Peyer's patch (tissue), 4 donors: ENCODE measurements around the gene ZFHX2. TPM values are rescaled to one million over a fixed set of nuclear protein-coding genes. Genes with fewer than 3 reads are reported as not detected.

Experiments
- DNase-seq, 3 donors: peaks; one replicate each; pipeline ENCODE4 v3.0.0-alpha.2; 2017 to 2019
- H3K27ac ChIP-seq, 4 donors: fragments of 200-600 bp; sonication (generic); one replicate each; pipeline ENCODE4 v1.5.1; 2016 to 2019
- H3K27me3 ChIP-seq, 2 donors: fragments of 200-600 bp; sonication (generic); one replicate each; pipeline ENCODE4 v1.5.1; 2019
- H3K36me3 ChIP-seq, 3 donors: fragments of 200-600 bp; sonication (generic); one replicate each; pipeline ENCODE4 v1.5.1; 2016 to 2019
- H3K4me1 ChIP-seq, 4 donors: fragments of 200-600 bp; sonication (generic); one replicate each; pipeline ENCODE4 v1.5.1; 2016 to 2019
- H3K4me3 ChIP-seq, 4 donors: fragments of 200-600 bp; sonication (generic); 1 replicate in 3 of 4; 2 replicates in 1 of 4; pipeline ENCODE4 v1.5.1; 2016 to 2019; ENCODE audit warnings: mild to moderate bottlenecking in 1 of 4
- H3K9me3 ChIP-seq, 4 donors: fragments of 200-600 bp; sonication (generic); one replicate each; pipeline ENCODE4 v1.5.1; 2016 to 2019; ENCODE audit warnings: mild to moderate bottlenecking in 1 of 4
- CTCF ChIP-seq, 6 experiments: fragments of 450-650 bp in 4 of 6; fragments of 200-600 bp in 2 of 6; sonication (generic) in 1 of 6; IDR thresholded peaks; one replicate each; pipeline ENCODE4 v1.5.1; 2017 to 2019; ENCODE audit warnings: antibody characterized with exemption in 6 of 6, mild to moderate bottlenecking in 3 of 6, moderate library complexity in 1 of 6
- POLR2A ChIP-seq, 2 donors: fragments of 450-650 bp; IDR thresholded peaks; one replicate each; pipeline ENCODE4 v1.5.1; 2017; ENCODE audit warnings: antibody characterized with exemption in 2 of 2, mild to moderate bottlenecking in 2 of 2, moderate library complexity in 2 of 2
- total RNA-seq, 4 donors: library from RNA; depleted of rRNA; stranded (reverse); fragments of >200 nt; gene quantifications; one replicate each; pipeline ENCODE4 v1.1.0, GENCODE V29; 2016

The ZFHX2 gene
- total RNA-seq, 4 donors from 2014 or later: 0.53 to 7.4 (median 1.0) TPM

- TF ChIP-seq CTCF (IDR thresholded peaks at IDR 0.05) (no peak), POLR2A (IDR thresholded peaks at IDR 0.05) (no peak)
Measured at GRCh38 chr14:23517650-23518326, 33.8 kb downstream of the ZFHX2 start.

GRCh38 chr14:23514644-23514957 lies 37.0 kb downstream of the ZFHX2 start:
- DNase-seq: no peak
- Histone ChIP-seq H3K27me3 (no peaks in the 10 kb centered on the region), H3K4me3 (no peak overlapping the region), H3K27ac (no peak overlapping the region), H3K36me3 (no peaks in the 10 kb centered on the region), H3K9me3 (no peaks in the 10 kb centered on the region), H3K4me1 (no peaks in the 10 kb centered on the region)
- no peak for TF ChIP-seq POLR2A (IDR thresholded peaks at IDR 0.05)
- no peak for TF ChIP-seq CTCF (IDR thresholded peaks at IDR 0.05)

More at GRCh38 chr14:23517650-23518326, 33.8 kb downstream of the ZFHX2 start:
- Histone ChIP-seq H3K27ac (no peak overlapping the region), H3K36me3 (no peaks in the 10 kb centered on the region), H3K27me3 (no peaks in the 10 kb centered on the region), H3K4me3 (no peak overlapping the region), H3K4me1 (no peaks in the 10 kb centered on the region), H3K9me3 (no peaks in the 10 kb centered on the region)
- DNase-seq: no peak

GRCh38 chr14:23513818-23514643 lies 37.5 kb downstream of the ZFHX2 start:
- TF ChIP-seq CTCF (IDR thresholded peaks at IDR 0.05): no peak
- no peak for TF ChIP-seq POLR2A (IDR thresholded peaks at IDR 0.05)

GRCh38 chr14:23513005-23513817 lies 38.4 kb downstream of the ZFHX2 start:
- H3K4me3 ChIP-seq: no peak overlapping the region
- no peaks in the 10 kb centered on the region for H3K36me3 ChIP-seq
- H3K27me3 ChIP-seq: no peaks in the 10 kb centered on the region
- DNase-seq: no peak
- TF ChIP-seq CTCF (IDR thresholded peaks at IDR 0.05) (no peak), POLR2A (IDR thresholded peaks at IDR 0.05) (no peak)
- no peak overlapping the region for H3K27ac ChIP-seq
- H3K9me3 ChIP-seq: no peaks in the 10 kb centered on the region
- H3K4me1 ChIP-seq: no peaks in the 10 kb centered on the region

More at GRCh38 chr14:23513818-23514643, 37.5 kb downstream of the ZFHX2 start:
- no peaks in the 10 kb centered on the region for H3K4me1 ChIP-seq
- H3K27me3 ChIP-seq: no peaks in the 10 kb centered on the region
- no peak overlapping the region for H3K27ac ChIP-seq
- no peaks in the 10 kb centered on the region for H3K36me3 ChIP-seq
- DNase-seq: no peak
- no peak overlapping the region for H3K4me3 ChIP-seq
- H3K9me3 ChIP-seq: no peaks in the 10 kb centered on the region

- DNase-seq: no peak
- H3K4me3 ChIP-seq: no peak overlapping the region
- no peaks in the 10 kb centered on the region for H3K9me3 ChIP-seq
- H3K36me3 ChIP-seq: no peaks in the 10 kb centered on the region
- no peaks in the 10 kb centered on the region for H3K4me1 ChIP-seq
- no peak overlapping the region for H3K27ac ChIP-seq
- TF ChIP-seq CTCF (IDR thresholded peaks at IDR 0.05) (no peak), POLR2A (IDR thresholded peaks at IDR 0.05) (no peak)
- no peaks in the 10 kb centered on the region for H3K27me3 ChIP-seq
Measured at GRCh38 chr14:23512156-23512555, 39.4 kb downstream of the ZFHX2 start.
